NCI-H2171 (cell line): Measurements from ENCODE around the gene NAPB.

Experiments
- DNase-seq: peaks from one replicate; lab custom pipeline; 2025; lab: John Stamatoyannopoulos, UW

The NAPB gene

GRCh38 chr20:23344336-23344735 is 77.0 kb downstream of the NAPB start:
- no peak for DNase-seq

GRCh38 chr20:23343590-23343989 is 77.7 kb downstream of the NAPB start:
- DNase-seq, result no peak

DNA sequence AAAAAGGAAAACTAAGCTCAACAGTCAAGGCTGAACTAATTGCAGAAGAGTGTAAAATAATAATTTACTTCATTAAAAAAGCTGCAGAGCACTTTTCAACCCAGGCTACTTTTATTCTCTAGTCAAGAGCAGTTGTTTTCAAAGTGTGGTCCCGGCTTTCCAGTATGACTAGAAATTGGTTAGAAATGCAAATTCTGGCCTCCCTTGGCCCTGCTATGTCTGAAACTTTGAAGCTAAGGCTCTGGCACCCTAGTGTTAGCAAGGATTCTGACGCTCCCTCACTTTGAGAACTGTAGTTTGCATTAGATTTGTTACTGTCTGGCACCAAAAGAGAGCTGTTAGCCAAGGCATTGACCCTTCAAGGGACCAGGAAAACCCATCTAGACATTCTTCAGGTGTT is 80.2 kb downstream of the NAPB start:
- no peak for DNase-seq

DNA sequence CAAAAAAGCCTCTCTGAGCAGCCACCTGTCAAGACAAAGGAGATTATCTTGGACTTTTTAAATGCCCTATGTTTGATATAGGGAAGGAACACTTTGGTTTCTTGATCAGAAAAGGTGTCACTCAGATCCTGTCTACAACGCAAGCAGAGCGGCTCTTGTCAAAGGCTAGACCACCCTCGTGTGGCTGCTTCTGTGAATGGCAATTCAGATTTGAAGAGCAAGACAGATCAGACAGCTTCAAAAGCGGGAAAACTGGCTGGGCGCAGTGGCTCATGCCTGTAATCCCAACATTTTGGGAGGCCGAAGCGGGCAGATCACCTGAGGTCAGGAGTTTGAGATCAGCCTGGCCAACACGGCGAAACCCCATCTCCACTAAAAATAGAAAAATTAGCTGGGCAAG is 80.8 kb downstream of the NAPB start:
- peak; percentile 31 for DNase-seq

DNA sequence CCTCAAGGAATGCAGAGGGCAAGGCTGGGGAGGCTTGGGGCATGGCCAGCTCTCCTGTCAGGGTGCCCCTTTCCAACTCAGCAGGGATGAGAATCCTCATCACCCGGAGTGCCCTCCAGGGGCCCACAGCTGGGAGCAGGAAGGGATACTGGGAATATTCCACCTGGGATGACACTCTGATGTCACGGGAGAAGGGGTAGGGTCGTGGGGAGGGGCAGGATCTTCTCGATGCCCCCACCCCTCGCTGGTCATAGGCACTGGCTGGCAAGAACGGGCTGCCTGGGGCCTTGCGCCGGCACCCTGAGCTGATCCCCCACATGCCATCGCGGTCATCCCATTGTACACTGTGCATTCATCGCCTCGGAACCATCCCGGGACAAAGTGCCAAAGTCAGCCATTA is 81.3 kb downstream of the NAPB start:
- no peak for DNase-seq

DNA sequence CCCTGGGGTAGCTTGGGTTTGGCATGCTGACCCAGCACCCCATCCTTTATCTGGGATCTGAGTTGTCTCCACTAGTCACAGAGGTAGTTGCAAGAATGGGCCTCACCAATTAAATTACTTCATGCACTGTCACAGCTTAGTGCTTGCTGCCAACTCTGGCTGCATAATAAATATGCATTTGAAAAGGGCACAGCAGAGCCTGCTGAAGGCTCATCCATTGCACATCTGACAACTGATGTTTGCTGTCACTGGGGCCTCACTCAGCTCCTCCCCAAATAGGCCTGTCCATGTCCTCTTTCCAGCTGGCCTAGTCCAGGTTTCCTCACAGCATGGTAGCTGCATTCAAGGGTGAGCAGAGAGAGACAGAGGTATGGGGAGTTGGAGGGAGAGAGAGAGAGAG is 84.0 kb downstream of the NAPB start:
- no peak for DNase-seq

GRCh38 chr20:23336476-23336875 is 84.8 kb downstream of the NAPB start:
- DNase-seq, result no peak

DNA sequence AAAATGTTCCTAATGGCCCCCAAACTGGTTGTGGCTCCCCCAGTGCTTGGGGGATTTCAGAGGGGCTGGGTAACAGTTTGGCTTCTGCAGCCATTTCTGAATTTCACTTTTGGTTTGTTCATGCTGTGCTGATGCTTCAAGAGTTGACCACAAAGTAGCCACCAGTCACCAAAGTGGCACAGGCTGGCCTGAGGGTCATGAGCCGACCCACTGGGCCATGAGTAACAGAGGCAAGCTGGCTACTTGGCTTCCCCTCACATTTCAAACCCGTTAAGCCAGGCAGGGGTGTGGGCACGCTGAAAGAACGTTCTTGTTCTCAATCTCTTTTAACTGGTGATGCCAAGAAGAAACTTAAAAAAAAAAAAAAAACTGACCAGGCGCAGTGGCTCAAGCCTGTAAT is 85.8 kb downstream of the NAPB start:
- no peak for DNase-seq

- DNase-seq, result no peak
These were observed 87.2 kb downstream of the NAPB start for GRCh38 chr20:23334111-23334510.

DNA sequence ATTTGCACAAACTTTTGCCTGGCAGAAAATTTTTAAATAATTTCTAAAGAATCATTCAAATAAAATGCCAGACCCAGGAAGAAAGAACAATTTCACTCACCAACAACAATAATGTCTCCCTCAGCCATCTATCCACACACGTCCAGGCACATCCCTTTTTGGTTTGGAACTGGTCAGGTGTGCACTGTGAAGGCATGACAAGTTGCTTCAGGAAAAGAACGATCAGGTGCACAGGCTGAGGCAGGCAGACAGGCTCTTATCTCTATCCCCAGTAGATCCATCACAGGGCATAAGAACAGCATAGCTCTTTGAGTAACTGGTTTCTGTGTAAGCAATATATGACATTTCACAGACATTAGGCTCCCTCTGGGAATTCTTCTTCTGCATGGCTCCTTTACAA is 88.8 kb downstream of the NAPB start:
- DNase-seq, result no peak

- no peak for DNase-seq
These were observed 89.6 kb downstream of the NAPB start for GRCh38 chr20:23331450-23332350.

- DNase-seq, result no peak
These were observed 93.5 kb downstream of the NAPB start for GRCh38 chr20:23327617-23328333.

DNA sequence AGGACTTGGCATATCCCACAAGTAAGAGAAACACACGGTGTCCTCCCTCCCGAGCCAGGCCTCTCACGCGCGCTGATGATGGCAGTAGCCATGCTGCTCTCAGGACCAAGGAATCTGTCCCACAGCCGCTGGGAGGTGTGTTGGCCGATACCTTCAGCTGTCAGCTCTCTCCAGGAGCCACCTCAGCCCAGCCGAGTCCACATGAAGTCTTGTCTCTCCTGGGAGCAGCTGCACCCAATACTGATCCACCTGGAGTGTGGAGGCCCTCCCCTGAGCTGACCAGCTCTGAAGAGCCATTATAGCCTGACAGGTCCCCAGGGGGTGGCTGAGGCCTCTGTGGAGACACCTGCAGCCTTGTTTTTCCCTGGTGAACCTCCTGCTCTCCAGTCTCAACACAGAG is 94.5 kb downstream of the NAPB start:
- DNase-seq, result no peak

- no peak for DNase-seq
These were observed 96.2 kb downstream of the NAPB start for GRCh38 chr20:23325107-23325506.
